Endothelial cell of umbilical vein (primary cell): ENCODE measurements around the gene ITPR1. TPM values are rescaled to one million over a fixed set of nuclear protein-coding genes. Genes with fewer than 3 reads are reported as not detected.

Experiments used
- BruUV-seq: library from RNA; stranded (reverse); fragments of 400-500 nt; replicated peaks from 2 replicates; lab custom pipeline; 2021; lab: Mats Ljungman, UMichigan
- CTCF ChIA-PET: fragments of 300-600, 350-600 bp; sonication (Branson Sonifier 250); formaldehyde crosslinking; loops from one replicate; lab custom pipeline; 2021; ENCODE audit warnings: antibody characterized with exemption, inconsistent platforms; lab: Charles Lee
- POLR2A ChIA-PET: fragments of 300-600, 350-600 bp; sonication (Branson Sonifier 250); formaldehyde crosslinking; loops from one replicate; lab custom pipeline; 2021; ENCODE audit warnings: antibody characterized with exemption, inconsistent platforms; lab: Charles Lee
- DNase-seq: peaks from one replicate; pipeline ENCODE4 v3.0.0-alpha.2; 2011; ENCODE audit warnings: low read depth, low spot score
- FAIRE-seq: peaks from 2 replicates; lab custom pipeline; 2011; peaks lifted over from hg19 to GRCh38; lab: Jason Lieb, UNC
- H2AFZ ChIP-seq: 2 replicates; pipeline ENCODE4 v1.6.0; 2012; ENCODE audit warnings: low read depth, low read length, control low read depth, inconsistent platforms
- H3K27ac ChIP-seq: 2 replicates; pipeline ENCODE4 v1.5.1; 2011; ENCODE audit warnings: low read depth, mild to moderate bottlenecking, control low read depth, low read length, moderate library complexity; ENCODE audit not compliant: insufficient read depth
- H3K27me3 ChIP-seq, 2 experiments: 2 replicates each; pipeline versions ENCODE4 v1.6.0 to v1.6.1; 2011; ENCODE audit warnings: low read length in 2 of 2, mixed read lengths in 1 of 2; ENCODE audit not compliant: control insufficient read depth in 2 of 2, insufficient read depth in 2 of 2
- H3K36me3 ChIP-seq, 2 experiments: 2 replicates in 1 of 2; 3 replicates in 1 of 2; pipeline ENCODE4 v1.5.1; 2011; ENCODE audit warnings: low read length in 2 of 2, mild to moderate bottlenecking in 1 of 2, moderate library complexity in 1 of 2; ENCODE audit not compliant: control insufficient read depth in 2 of 2, insufficient read depth in 2 of 2; ENCODE audit errors: extremely low read depth in 1 of 2
- H3K4me1 ChIP-seq: 3 replicates; pipeline ENCODE4 v1.5.1; 2011; ENCODE audit warnings: mild to moderate bottlenecking, low read length; ENCODE audit not compliant: control insufficient read depth, insufficient read depth; ENCODE audit errors: extremely low read depth
- H3K4me2 ChIP-seq: 2 replicates; pipeline ENCODE4 v1.6.1; 2011; ENCODE audit warnings: low read length, control low read depth, mixed read lengths; ENCODE audit not compliant: insufficient read depth
- H3K4me3 ChIP-seq, 3 experiments: fragments of 200-600 bp in 1 of 3; sonication (generic), shearing (Covaris generic) in 1 of 3; replicated peaks in 1 of 3; 2 replicates each; pipeline ENCODE4 v1.5.1; 2011 to 2016; ENCODE audit warnings: control low read depth in 3 of 3, low read length in 3 of 3, mild to moderate bottlenecking in 2 of 3, inconsistent platforms in 1 of 3, low read depth in 1 of 3, moderate library complexity in 1 of 3; ENCODE audit not compliant: insufficient read depth in 1 of 3
- H3K79me2 ChIP-seq: 2 replicates; pipeline ENCODE4 v1.6.0; 2012; ENCODE audit warnings: low read length, inconsistent platforms; ENCODE audit not compliant: control insufficient read depth, insufficient read depth
- H3K9ac ChIP-seq: replicated peaks from 2 replicates; pipeline ENCODE3; 2011; ENCODE audit warnings: low read length, control low read depth; ENCODE audit not compliant: insufficient read depth; ENCODE audit errors: extremely low read depth
- H3K9me1 ChIP-seq: replicated peaks from 3 replicates; pipeline ENCODE4 v1.6.0; 2011; ENCODE audit warnings: mild to moderate bottlenecking, low read length; ENCODE audit not compliant: control insufficient read depth, insufficient read depth; ENCODE audit errors: extremely low read depth
- H3K9me3 ChIP-seq: replicated peaks from 2 replicates; pipeline ENCODE4 v1.5.1; 2012; ENCODE audit warnings: low read length, inconsistent platforms; ENCODE audit not compliant: control insufficient read depth, insufficient read depth
- H4K20me1 ChIP-seq: replicated peaks from 2 replicates; pipeline ENCODE3; 2011; ENCODE audit warnings: mild to moderate bottlenecking, low read length; ENCODE audit not compliant: control insufficient read depth, insufficient read depth; ENCODE audit errors: extremely low read depth
- EZH2 ChIP-seq: IDR thresholded peaks from 2 replicates; pipeline ENCODE4 v1.6.1; 2012; ENCODE audit warnings: borderline replicate concordance, low read depth, mild to moderate bottlenecking, moderate library complexity, low read length, inconsistent platforms; ENCODE audit not compliant: severe bottlenecking
- FOS ChIP-seq: IDR thresholded peaks from 2 replicates; pipeline ENCODE4 v1.6.1; 2011; ENCODE audit warnings: mild to moderate bottlenecking, low read length, moderate library complexity, borderline replicate concordance; ENCODE audit not compliant: insufficient read depth
- GATA2 ChIP-seq: IDR thresholded peaks from 2 replicates; pipeline ENCODE4 v1.7.0; 2011; ENCODE audit warnings: low read depth, mild to moderate bottlenecking, moderate library complexity, mixed read lengths, low read length; ENCODE audit not compliant: insufficient read length, insufficient read depth
- JUN ChIP-seq: IDR thresholded peaks from 2 replicates; pipeline ENCODE4 v1.6.1; 2011; ENCODE audit warnings: borderline replicate concordance, low read depth; ENCODE audit not compliant: insufficient read length, insufficient read depth
- MYC ChIP-seq: IDR thresholded peaks from one replicate; pipeline ENCODE4 v1.6.1; 2011; ENCODE audit warnings: mild to moderate bottlenecking, low read depth, low read length
- POLR2A ChIP-seq: IDR thresholded peaks from 2 replicates; pipeline ENCODE4 v1.6.1; 2012; ENCODE audit warnings: low read depth, mild to moderate bottlenecking, control low read depth, low read length
- POLR2AphosphoS5 ChIP-seq: IDR thresholded peaks from 2 replicates; pipeline ENCODE4 v1.6.1; 2012; ENCODE audit warnings: low read depth, mild to moderate bottlenecking, control low read depth, low read length, moderate library complexity; ENCODE audit not compliant: insufficient read depth
- dilution Hi-C: fragments of 300-500 bp; cut with MboI; formaldehyde crosslinking; loops from one replicate; pipeline ENCODE4 v1.15.0; 2019; ENCODE audit warnings: low sequenced_read_pairs; ENCODE audit not compliant: extremely low pct_ligation_motif_present
- intact Hi-C: fragments of 100-400 bp; cut with micrococcal nuclease; formaldehyde crosslinking; loops from one replicate; pipeline ENCODE4 v1.10.0; 2022
- polyA plus RNA-seq, 4 experiments: library from polyadenylated mRNA; depleted of rRNA in 3 of 4; stranded (reverse) in 3 of 4; unstranded in 1 of 4; fragments of >200 nt; gene quantifications; 2 replicates each; pipeline versions ENCODE4 v1.2.1 to v1.2.3, GENCODE V29; 2011 to 2012; ENCODE audit warnings: missing spikeins in 1 of 4
- total RNA-seq: library from RNA; stranded (reverse); gene quantifications from 2 replicates; pipeline ENCODE4 v1.2.3, GENCODE V29; 2021
- TF ChIP-seq, protein P1 (sequence below): IDR thresholded peaks from 2 replicates; pipeline ENCODE4 v1.6.1; 2011; ENCODE audit not compliant: insufficient read depth, insufficient read length
- TF ChIP-seq, protein P2 (sequence below), 2 donors: IDR thresholded peaks; 1 replicate in 1 of 2; 2 replicates in 1 of 2; pipeline ENCODE4 v1.5.1; 2011; ENCODE audit warnings: low read length in 2 of 2, mild to moderate bottlenecking in 2 of 2, moderate library complexity in 2 of 2, control low read depth in 1 of 2, inconsistent platforms in 1 of 2, low read depth in 1 of 2; ENCODE audit not compliant: insufficient read depth in 1 of 2; ENCODE audit errors: extremely low read depth in 1 of 2

ITPR1 gene
- total and polyA plus RNA-seq, 2 donors (not counting 3 experiments of a cell fraction or from before 2014, with no cell fraction given): 5.1 to 16.1 TPM

DNA sequence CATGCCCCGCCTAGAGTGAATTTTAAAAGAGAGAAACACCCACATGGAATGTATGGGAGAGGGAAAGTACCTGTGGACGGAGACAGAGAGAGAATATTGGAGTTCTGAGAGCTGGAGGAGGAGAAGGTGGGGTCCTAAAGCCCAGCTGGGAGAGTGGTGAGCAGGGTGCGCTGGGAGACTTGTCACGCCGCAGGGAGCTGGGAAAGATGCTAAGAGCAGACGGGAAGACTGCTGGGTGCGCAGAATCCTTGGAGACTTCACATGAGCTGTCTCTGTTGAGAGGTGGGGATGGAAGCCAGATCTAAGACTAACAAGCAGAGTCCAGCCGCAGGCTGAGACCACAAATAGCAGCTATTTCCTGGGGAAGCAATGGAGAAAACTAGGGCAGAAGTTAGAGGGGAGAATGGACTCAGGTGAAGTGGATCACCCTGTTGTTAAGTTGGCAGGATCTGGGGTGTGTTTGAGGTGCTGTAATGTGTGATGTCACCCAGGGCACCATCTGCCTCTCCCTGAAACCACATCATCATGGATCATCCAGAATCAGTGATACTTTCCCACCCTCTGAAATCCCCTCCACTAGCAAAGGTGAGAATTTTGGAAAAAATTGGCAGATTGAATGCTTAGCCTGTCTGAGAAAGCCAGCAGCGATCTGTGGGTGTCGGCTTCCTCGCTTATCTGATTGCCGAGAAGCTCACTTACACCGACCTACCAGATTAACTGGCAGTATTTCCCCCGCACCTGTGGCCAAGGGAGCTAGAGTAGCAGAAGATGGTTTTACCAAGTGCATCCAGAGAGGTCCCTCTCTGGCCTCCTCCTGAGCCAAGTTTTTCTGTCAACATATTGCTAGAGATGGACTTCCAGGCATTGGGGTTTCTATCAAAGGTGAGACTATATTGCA is 311.3 kb downstream of the ITPR1 start:
- CTCF ChIA-PET: interaction anchor here (1.3 to 1.5 kb wide), 4 partner anchors 10 to 176 kb away, joined by 3 to 4 read pairs (median 4); no protein-coding TSS in a partner anchor

More for the DNA sequence above, 311.3 kb downstream of the ITPR1 start:
- Histone ChIP-seq H2AFZ (no peak overlapping the region), H3K4me2 (no peak overlapping the region), H3K4me3 (no peak overlapping the region), H3K4me1 (no peaks in the 10 kb centered on the region), H4K20me1 (no peaks in the 10 kb centered on the region), H3K27me3 (no peaks in the 10 kb centered on the region), H3K79me2 (no peaks in the 10 kb centered on the region), H3K9me1 (no peaks in the 10 kb centered on the region), H3K36me3 (no peaks in the 10 kb centered on the region), H3K9ac (no peak overlapping the region), H3K27ac (no peak overlapping the region), H3K9me3 (no peaks in the 10 kb centered on the region)
- intact Hi-C loops: no loop called here
- no TSS peak for BruUV-seq
- no peak for DNase-seq
- TF ChIP-seq POLR2AphosphoS5 (no peak), FOS (no peak), MYC (no peak), JUN (no peak), POLR2A (no peak), GATA2 (no peak), EZH2 (no peak)
- TF ChIP-seq, protein P1, sequence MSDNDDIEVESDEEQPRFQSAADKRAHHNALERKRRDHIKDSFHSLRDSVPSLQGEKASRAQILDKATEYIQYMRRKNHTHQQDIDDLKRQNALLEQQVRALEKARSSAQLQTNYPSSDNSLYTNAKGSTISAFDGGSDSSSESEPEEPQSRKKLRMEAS: no peak
- TF ChIP-seq, protein P2, sequence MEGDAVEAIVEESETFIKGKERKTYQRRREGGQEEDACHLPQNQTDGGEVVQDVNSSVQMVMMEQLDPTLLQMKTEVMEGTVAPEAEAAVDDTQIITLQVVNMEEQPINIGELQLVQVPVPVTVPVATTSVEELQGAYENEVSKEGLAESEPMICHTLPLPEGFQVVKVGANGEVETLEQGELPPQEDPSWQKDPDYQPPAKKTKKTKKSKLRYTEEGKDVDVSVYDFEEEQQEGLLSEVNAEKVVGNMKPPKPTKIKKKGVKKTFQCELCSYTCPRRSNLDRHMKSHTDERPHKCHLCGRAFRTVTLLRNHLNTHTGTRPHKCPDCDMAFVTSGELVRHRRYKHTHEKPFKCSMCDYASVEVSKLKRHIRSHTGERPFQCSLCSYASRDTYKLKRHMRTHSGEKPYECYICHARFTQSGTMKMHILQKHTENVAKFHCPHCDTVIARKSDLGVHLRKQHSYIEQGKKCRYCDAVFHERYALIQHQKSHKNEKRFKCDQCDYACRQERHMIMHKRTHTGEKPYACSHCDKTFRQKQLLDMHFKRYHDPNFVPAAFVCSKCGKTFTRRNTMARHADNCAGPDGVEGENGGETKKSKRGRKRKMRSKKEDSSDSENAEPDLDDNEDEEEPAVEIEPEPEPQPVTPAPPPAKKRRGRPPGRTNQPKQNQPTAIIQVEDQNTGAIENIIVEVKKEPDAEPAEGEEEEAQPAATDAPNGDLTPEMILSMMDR (IDR thresholded peaks at IDR 0.05; ENCODE audit: extremely low read depth in 1 of 2, insufficient read depth in 1 of 2, low read depth in 1 of 2, low read length in 2 of 2): no peak
- POLR2A ChIA-PET: no interaction called here
- FAIRE-seq: no peak
- dilution Hi-C loops: no loop called here
